MCF 10A (cell line): ENCODE measurements around the gene OS9. TPM values are rescaled to one million over a fixed set of nuclear protein-coding genes. Genes with fewer than 3 reads are reported as not detected.

Source experiments
- BruUV-seq: library from RNA; stranded (reverse); fragments of 400-500 nt; replicated peaks from 2 replicates; lab custom pipeline; 2021; lab: Mats Ljungman, UMichigan
- CTCF ChIA-PET: fragments of 300-600 bp; sonication (Branson Sonifier 250); formaldehyde crosslinking; extraction: SDS; loops from one replicate; lab custom pipeline; 2021; ENCODE audit warnings: antibody characterized with exemption, inconsistent platforms; lab: Yijun Ruan, JAX
- POLR2A ChIA-PET: fragments of 300-600, 350-650 bp; sonication (Branson Sonifier 250); formaldehyde crosslinking; extraction: SDS; loops from one replicate; lab custom pipeline; 2020; ENCODE audit warnings: antibody characterized with exemption, inconsistent platforms; lab: Yijun Ruan, JAX
- DNase-seq: peaks from one replicate; pipeline ENCODE4 v3.0.0-alpha.2; 2018; ENCODE audit not compliant: unreplicated experiment
- H3K27ac Mint-ChIP-seq: one replicate; pipeline ENCODE4 v1.8.0; 2022; ENCODE audit warnings: mild to moderate bottlenecking, low read depth, mixed read lengths; ENCODE audit not compliant: unreplicated experiment
- H3K27me3 Mint-ChIP-seq: one replicate; pipeline ENCODE4 v1.8.0; 2022; ENCODE audit warnings: mixed read lengths; ENCODE audit not compliant: insufficient read depth, unreplicated experiment
- H3K36me3 Mint-ChIP-seq: one replicate; pipeline ENCODE4 v1.8.0; 2022; ENCODE audit warnings: mild to moderate bottlenecking, moderate library complexity, mixed read lengths; ENCODE audit not compliant: insufficient read depth, unreplicated experiment
- H3K4me1 Mint-ChIP-seq: one replicate; pipeline ENCODE4 v1.8.0; 2022; ENCODE audit warnings: mixed read lengths; ENCODE audit not compliant: insufficient read depth, unreplicated experiment
- H3K4me3 Mint-ChIP-seq: one replicate; pipeline ENCODE4 v1.8.0; 2022; ENCODE audit warnings: mild to moderate bottlenecking, moderate library complexity, mixed read lengths; ENCODE audit not compliant: unreplicated experiment
- H3K9me3 Mint-ChIP-seq: one replicate; pipeline ENCODE4 v1.8.0; 2022; ENCODE audit warnings: mixed read lengths; ENCODE audit not compliant: unreplicated experiment
- CTCF ChIP-seq: fragments of 200-600 bp; IDR thresholded peaks from one replicate; pipeline ENCODE4 v1.8.0; 2022; ENCODE audit warnings: antibody characterized with exemption, mild to moderate bottlenecking; ENCODE audit not compliant: unreplicated experiment
- intact Hi-C: fragments of 100-400 bp; cut with micrococcal nuclease; formaldehyde crosslinking; loops from 2 replicates; pipeline ENCODE4 v1.14.1; 2022
- total RNA-seq: library from RNA; stranded (reverse); gene quantifications from 2 replicates; pipeline ENCODE4 v1.2.3, GENCODE V29; 2022

The OS9 gene
- total RNA-seq, 1 experiment from 2014 or later = 125 TPM

GRCh38 chr12:57754411-57755193, 60.7 kb downstream of the OS9 start, which contains the start of gene MARCHF9:
TSS of gene MARCHF9 (plus strand) at chr12:57755103. CDS start at chr12:57755529, 426 bp downstream.
- POLR2A ChIA-PET = interaction anchor here (0.9 to 4.1 kb wide), 4 partner anchors 9 to 19 kb away, joined by 3 to 26 read pairs (median 12); partner anchors contain the start of genes CYP27B1, EEF1AKMT3, METTL1 and TSPAN31

DNA sequence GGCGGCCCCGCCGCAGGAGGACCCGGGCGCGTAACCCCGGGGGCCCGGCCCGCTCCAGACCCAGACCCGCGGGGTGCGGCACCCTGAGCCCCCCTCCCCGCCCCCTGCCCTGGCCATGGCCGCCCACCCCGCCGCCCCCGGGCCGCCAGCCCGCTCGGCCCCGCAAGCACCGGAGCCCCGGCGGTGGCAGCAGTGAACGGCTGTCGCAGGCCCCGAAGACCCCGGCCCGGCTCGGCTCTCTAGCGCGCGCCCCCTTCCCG, 61.2 kb downstream of the OS9 start:
- intact Hi-C loops = no loop called here
- H3K9me3 Mint-ChIP-seq = no peaks in the 10 kb centered on the region
- H3K36me3 Mint-ChIP-seq = peaks cover 28% of the 10 kb centered on the region
- ChIA-PET POLR2A (interaction anchor here (0.7 to 4.1 kb wide), 4 partner anchors 10 to 28 kb away, joined by 3 to 26 read pairs (median 12); partner anchors contain the start of genes CYP27B1, EEF1AKMT3, METTL1 and TSPAN31), CTCF (no interaction called here)
- DNase-seq = no peak
- BruUV-seq = no TSS peak
- TF ChIP-seq CTCF = no peak
- no peaks in the 10 kb centered on the region for H3K27me3 Mint-ChIP-seq
- H3K4me1 Mint-ChIP-seq = peaks cover 40% of the 10 kb centered on the region
- H3K27ac Mint-ChIP-seq = no peak overlapping the region
- H3K4me3 Mint-ChIP-seq = peak overlapping the region; percentile 73

More at GRCh38 chr12:57754411-57755193, 60.7 kb downstream of the OS9 start, which contains the start of gene MARCHF9:
- CTCF ChIA-PET = interaction anchor here (1.2 kb wide), 1 partner anchor 10 kb away, joined by 5 read pairs; no protein-coding TSS in a partner anchor
- Mint-ChIP-seq H3K27me3 (no peaks in the 10 kb centered on the region), H3K9me3 (no peaks in the 10 kb centered on the region), H3K36me3 (peaks cover 33% of the 10 kb centered on the region), H3K4me1 (peaks cover 40% of the 10 kb centered on the region), H3K4me3 (peak within 1 kb of the TSS; percentile 73), H3K27ac (no peak within 1 kb of the TSS)
- peak; percentile 71 for DNase-seq
- no TSS peak for BruUV-seq
- intact Hi-C loops = no loop called here
- TF ChIP-seq CTCF = no peak

GRCh38 chr12:57755454-57756372, 61.8 kb downstream of the OS9 start:
- H3K9me3 Mint-ChIP-seq = no peaks in the 10 kb centered on the region
- CTCF ChIA-PET = interaction anchor here (1.0 to 2.3 kb wide), 6 partner anchors 11 to 38 kb away, joined by 3 to 12 read pairs (median 4); partner anchors contain the start of genes CYP27B1, EEF1AKMT3, METTL1 and TSFM
- H3K4me1 Mint-ChIP-seq = peaks cover 35% of the 10 kb centered on the region
- H3K4me3 Mint-ChIP-seq = peak overlapping the region; percentile 73
- DNase-seq = no peak
- no peak overlapping the region for H3K27ac Mint-ChIP-seq
- TF ChIP-seq CTCF = no peak
- no TSS peak for BruUV-seq
- intact Hi-C loops = no loop called here
- POLR2A ChIA-PET = interaction anchor here (0.7 to 4.1 kb wide), 6 partner anchors 9 to 38 kb away, joined by 3 to 26 read pairs (median 7); partner anchors contain the start of genes CYP27B1, TSFM and TSPAN31
- peaks cover 22% of the 10 kb centered on the region for H3K36me3 Mint-ChIP-seq
- no peaks in the 10 kb centered on the region for H3K27me3 Mint-ChIP-seq
